ENCODE data around the gene KITLG. TPM values are rescaled to one million over a fixed set of nuclear protein-coding genes. Genes with fewer than 3 reads are reported as not detected.

The KITLG gene
- total and polyA plus RNA-seq, 2 of the 8 experiments (the other 6 are each of a cell fraction or from before 2014, with no cell fraction given): 1.3 to 7.8 TPM

DNA sequence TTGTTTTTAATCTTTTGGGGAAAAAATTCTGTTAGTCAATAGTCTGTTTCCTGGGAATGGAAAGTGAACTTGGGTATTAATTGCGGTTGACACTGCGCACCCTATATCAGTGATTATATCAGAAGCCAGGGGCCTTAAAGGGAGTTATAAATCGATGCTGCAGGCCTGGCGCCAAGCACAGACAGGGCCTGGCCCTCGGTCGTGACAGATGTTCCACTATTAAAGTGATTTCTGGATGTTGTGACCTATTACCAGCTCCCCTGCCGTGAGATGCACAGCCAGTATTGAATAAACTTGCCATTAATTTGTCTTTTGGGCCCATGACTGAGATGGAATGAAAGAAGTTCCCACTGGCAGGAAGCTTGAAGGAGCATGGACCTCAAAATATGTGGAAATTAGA, 45.1 kb upstream of the KITLG start:
- H3K9ac ChIP-seq (replicated peaks in 1 of 4; ENCODE audit: extremely low read depth in 1 of 4, low read depth in 3 of 4, low read length in 3 of 4): no peak overlapping the region
- no peaks in the 10 kb centered on the region for H3K27me3 ChIP-seq (replicated peaks in 1 of 4; ENCODE audit: control insufficient read depth in 3 of 4, extremely low read depth in 1 of 4, insufficient read depth in 3 of 4, low read length in 3 of 4)
- FAIRE-seq: no peak
- no peaks in the 10 kb centered on the region for H4K20me1 ChIP-seq (replicated peaks in 1 of 2; ENCODE audit: control insufficient read depth in 1 of 2, insufficient read depth in 2 of 2, low read length in 2 of 2)
- H3K56ac ChIP-seq (replicated peaks; ENCODE audit: insufficient read length, low read depth, low read length): no peak overlapping the region
- H2BK20ac ChIP-seq (ENCODE audit: low read length): no peak overlapping the region
- no peak overlapping the region for H3K18ac ChIP-seq (ENCODE audit: extremely low read depth, low read length)
- no peak overlapping the region for H2BK12ac ChIP-seq (ENCODE audit: low read depth, low read length)
- no peak overlapping the region for H3K4ac ChIP-seq (replicated peaks; ENCODE audit: insufficient read length, low read depth, low read length)
- no peak for DNase-seq (ENCODE audit: low read depth in 1 of 2, low spot score in 2 of 2)
- no peak overlapping the region for H2BK5ac ChIP-seq (ENCODE audit: low read depth, low read length)
- no peak overlapping the region for H4K5ac ChIP-seq (ENCODE audit: insufficient read length, low read depth, low read length)
- H3K27ac ChIP-seq (ENCODE audit: low read depth, low read length): no peak overlapping the region
- no peak for TF ChIP-seq HDAC6 (IDR thresholded peaks at IDR 0.05; ENCODE audit: low read depth, low read length)
- H2BK15ac ChIP-seq (ENCODE audit: low read length): no peak overlapping the region
- H3K4me2 ChIP-seq (ENCODE audit: insufficient read depth in 1 of 2, low read depth in 2 of 2, low read length in 2 of 2): no peak overlapping the region
- H2BK120ac ChIP-seq (replicated peaks; ENCODE audit: low read depth, low read length): no peak overlapping the region
- no peaks in the 10 kb centered on the region for H3K23me2 ChIP-seq (ENCODE audit: low read depth, low read length)
- CTCF ChIA-PET (ENCODE audit: partially characterized antibody): no interaction called here
- H3K9me3 ChIP-seq (ENCODE audit: insufficient read depth in 2 of 2, low read depth in 1 of 2, low read length in 1 of 2): no peaks in the 10 kb centered on the region; a peak in 2 of 4 replicates
- H3K14ac ChIP-seq (ENCODE audit: insufficient read length): no peak overlapping the region
- no peak overlapping the region for H2AFZ ChIP-seq (ENCODE audit: low read length)
- no peaks in the 10 kb centered on the region for H3K36me3 ChIP-seq (ENCODE audit: control insufficient read depth in 2 of 4, insufficient read depth in 4 of 4, low read length in 3 of 4)
- H3K4me3 ChIP-seq (ENCODE audit: extremely low read depth in 1 of 4, insufficient read depth in 2 of 4, low read depth in 3 of 4, low read length in 4 of 4): no peak overlapping the region
- H3K79me1 ChIP-seq (ENCODE audit: low read depth, low read length): no peaks in the 10 kb centered on the region
- no peak overlapping the region for H4K8ac ChIP-seq (ENCODE audit: extremely low read depth, insufficient read depth, low read length)
- H3K4me1 ChIP-seq (replicated peaks in 1 of 4; ENCODE audit: control insufficient read depth in 3 of 4, insufficient read depth in 4 of 4, low read length in 3 of 4): peaks cover 0 to 9% (median under 1%) of the 10 kb centered on the region in 4 experiments; a peak in 3 of 7 replicates
- 96% methylated on average over 7 of the region's 7 CpGs; no CpG with 5 or more reads in 1 of the 2 experiments for WGBS, 2 experiments (ENCODE audit: extremely low coverage in 1 of 2, insufficient coverage in 1 of 2, insufficient read length in 1 of 2, insufficient replicate concordance in 2 of 2, low coverage in 1 of 2, low lambda C conversion rate in 2 of 2, missing lambda C conversion rate in 1 of 2)
- H3K79me2 ChIP-seq (ENCODE audit: control insufficient read depth in 1 of 2, insufficient read depth in 2 of 2, low read length in 2 of 2): no peaks in the 10 kb centered on the region
- no peak overlapping the region for H4K91ac ChIP-seq (replicated peaks; ENCODE audit: insufficient read length, low read length)
- no peak overlapping the region for H3K23ac ChIP-seq (ENCODE audit: insufficient read length)
- POLR2A ChIA-PET (ENCODE audit: partially characterized antibody): no interaction called here
- no peak overlapping the region for H2AK5ac ChIP-seq (ENCODE audit: low read depth, low read length)
